ENCODE data around the gene WDR86.
A peak's percentile ranks its signal among the peaks of the same experiment; 100 is the strongest.

WDR86 gene, protein sequence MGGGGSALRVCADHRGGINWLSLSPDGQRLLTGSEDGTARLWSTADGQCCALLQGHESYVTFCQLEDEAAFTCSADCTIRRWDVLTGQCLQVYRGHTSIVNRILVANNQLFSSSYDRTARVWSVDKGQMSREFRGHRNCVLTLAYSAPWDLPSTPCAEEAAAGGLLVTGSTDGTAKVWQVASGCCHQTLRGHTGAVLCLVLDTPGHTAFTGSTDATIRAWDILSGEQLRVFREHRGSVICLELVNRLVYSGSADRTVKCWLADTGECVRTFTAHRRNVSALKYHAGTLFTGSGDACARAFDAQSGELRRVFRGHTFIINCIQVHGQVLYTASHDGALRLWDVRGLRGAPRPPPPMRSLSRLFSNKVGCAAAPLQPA

DNA sequence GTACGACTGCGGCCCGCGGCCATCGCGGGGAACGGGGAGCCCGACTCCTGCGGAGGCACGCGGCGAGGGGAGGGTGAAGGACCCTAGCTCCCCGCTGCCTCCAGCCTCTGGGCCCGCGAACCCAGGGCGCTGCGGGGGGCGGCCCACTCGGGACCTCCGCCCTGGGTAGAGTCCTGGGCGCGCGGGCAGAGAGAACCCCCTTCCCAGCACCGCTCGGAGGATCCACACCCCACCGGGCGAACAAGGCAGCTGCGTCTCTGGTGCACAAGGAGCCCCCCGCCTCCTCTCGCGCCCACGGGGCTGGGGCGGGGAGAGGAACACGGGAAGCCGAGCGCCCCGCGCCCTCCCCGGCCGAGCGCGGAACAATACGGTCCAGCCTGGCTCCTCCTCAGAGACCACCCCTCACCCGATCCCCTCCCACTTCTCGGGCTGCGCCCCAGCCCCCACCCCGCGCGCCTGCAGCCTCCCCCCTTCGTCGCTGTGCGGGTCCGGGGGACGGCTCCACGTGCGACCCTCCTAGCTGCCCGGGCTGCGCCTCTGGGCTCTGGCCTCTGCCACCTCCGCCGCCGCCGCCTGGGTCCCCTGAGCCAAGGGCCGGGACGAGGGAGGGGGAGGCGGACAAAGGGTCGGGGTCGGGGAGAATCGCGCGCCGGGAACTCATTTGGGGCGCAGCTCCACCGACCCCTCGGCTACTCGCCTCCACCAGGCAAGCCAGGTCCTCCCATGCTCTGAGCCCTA is at the start of gene WDR86:
TSS of gene WDR86 (minus strand) at position 372 of the 738 bp plus-strand sequence. CDS start 449 bp downstream, outside the sequence.
- DNase-seq (ENCODE audit: low spot score) = no peak

DNA sequence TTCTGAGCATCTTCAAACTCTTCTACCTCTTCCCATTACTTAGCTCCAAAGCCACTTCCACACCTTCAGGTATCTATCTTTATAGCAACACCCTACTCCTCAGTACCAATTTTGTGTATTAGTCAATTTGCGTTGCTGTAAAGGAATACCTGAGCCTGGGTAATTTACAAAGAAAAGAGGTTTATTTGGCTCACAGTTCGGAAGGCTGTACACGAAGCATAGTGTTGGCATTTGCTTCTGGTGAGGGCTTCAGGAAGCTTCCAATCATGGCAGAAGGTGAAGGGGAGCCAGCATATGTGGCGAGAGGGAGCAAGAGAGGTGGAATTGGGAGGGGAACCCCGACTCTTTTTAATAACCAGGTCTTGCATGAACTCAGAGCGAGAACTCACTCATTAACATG is 47.7 kb upstream of the WDR86 start:
- no peak for DNase-seq (ENCODE audit: low spot score)

- DNase-seq (ENCODE audit: low spot score) = no peak
These were observed 46.9 kb upstream of the WDR86 start for GRCh38 chr7:151456782-151457181.

DNA sequence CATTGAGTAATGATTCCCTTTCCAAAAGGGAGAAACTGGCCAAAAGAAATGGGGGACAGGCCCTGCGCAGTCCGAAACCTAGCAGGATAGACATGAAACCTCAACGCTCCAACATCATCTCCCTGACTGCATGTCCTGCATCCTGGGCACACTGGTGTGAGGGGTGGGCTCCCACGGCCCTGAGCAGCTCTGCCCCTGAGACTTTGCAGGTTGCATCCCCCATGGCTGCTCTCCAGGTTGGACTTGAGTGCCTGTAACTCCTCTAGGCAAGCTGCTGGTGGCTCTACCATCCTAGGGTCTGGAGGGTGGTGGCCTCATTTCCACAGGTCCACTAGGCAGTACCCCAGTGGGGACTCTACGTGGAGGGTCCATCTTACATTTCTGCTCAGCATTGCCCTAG is 46.4 kb upstream of the WDR86 start:
- DNase-seq (ENCODE audit: low spot score) = no peak

- DNase-seq (ENCODE audit: low spot score) = no peak
These were observed 45.9 kb upstream of the WDR86 start for GRCh38 chr7:151455690-151456089.

DNA sequence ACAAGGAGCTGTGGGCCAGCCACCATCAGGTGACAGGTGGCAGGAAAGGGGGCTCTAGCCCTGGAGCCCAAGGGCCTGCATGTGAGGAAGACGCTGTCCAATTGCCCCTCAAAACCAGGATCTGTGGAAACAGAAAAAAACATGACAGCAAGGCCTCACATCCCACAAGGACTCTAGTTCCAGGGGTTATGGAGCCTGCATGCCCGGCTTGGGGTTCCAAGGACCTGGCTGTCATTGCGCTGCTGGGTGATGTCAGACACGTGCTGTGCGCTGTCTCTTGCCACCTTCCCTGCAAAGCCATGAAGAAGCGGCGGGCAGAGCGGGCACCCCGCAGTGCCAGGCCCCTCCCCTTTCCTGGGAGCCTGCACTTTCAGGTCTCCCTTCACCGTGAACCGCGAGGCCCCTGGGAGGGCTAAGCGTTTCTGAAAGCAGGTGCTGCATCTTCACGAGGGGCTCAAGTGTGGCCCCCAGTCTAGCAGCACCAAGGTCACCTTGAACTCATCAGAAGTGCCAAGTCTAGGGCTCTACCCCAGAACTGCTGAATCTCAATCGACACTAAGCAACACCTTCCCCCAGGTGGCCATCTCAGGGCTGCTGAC is 45.2 kb upstream of the WDR86 start:
- no peak for DNase-seq (ENCODE audit: low spot score)

- no peak for DNase-seq (ENCODE audit: low spot score)
These were observed 44.5 kb upstream of the WDR86 start for GRCh38 chr7:151454305-151454704.

- no peak for DNase-seq (ENCODE audit: low spot score)
These were observed 43.5 kb upstream of the WDR86 start for GRCh38 chr7:151453326-151453791.

DNA sequence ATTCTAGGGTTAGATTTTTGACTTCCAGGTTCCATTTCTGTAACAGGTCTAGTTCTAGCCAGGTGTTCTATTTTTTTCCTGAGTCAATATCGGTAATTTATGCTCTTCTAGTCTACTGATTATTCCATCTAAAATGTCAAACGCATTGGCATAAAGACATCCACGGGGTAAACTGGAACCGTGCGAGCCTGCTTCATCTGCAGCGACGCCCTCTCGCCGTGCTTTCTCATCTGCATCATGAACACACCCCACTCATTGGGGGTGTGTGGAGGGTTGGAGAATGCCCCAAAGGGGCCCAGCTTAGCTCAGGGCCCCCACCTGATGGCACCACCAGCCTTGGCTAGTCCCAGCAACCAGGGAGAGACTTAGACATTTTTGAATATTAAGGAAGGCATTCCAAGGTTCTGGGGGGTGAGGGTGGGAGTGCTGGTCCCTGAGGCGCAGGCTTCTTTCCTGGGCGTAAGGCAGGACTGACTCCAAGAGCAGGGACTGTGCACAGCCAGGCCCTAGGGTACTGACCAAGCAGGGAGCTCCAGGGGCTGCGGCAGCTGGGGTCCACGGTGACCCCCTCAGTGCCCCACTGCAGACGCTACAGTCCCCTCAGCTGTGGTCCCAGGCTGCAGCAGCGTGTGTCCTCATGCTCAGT is 43.0 kb upstream of the WDR86 start:
- DNase-seq (ENCODE audit: low spot score) = no peak

DNA sequence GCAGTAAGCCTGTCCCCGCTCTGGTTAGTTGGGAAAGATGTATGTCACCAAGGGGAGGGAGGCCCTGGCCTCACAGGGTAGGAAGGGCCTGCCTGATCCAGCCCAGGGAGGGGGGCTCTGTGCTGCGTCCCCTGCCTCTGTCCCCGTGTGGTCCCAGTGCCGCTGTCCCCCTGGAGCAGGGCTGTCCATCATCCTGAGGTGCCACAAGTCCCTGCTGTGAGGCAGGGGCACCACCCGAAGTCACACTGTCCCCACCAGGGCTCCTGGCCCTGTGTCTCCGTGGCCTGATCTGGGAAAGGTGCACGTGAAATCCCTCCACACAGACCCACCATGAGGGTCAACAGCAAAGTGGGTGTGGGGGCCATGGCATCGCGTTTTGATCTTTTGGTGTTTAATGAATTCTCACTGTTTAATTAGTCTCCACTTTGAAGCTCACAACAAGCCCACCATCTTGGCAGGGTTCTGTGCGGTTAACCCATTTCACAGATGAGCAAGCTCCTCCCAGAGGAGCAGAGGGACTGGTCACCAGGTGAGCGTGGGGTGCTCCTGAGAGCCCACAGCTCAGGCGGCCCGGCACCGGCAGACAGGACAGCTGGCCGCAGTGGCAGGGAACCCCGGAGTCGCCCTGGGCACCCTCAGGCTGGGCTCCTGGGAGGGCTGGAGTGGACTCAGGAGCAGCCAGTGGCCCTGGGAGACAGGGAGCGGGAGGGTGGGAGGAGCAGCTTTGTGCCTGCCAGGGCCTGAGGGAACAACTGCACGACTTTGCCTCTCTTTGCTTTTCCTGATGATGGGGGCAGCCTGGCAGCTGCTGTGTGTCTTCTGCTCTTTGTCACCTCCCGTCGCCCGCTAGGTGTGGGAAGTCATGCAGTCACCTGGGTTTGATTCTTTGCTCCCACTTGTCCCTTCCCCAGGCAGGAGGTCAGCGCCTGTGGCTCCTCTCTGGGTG is 42.1 kb upstream of the WDR86 start:
- DNase-seq (ENCODE audit: low spot score) = no peak

DNA sequence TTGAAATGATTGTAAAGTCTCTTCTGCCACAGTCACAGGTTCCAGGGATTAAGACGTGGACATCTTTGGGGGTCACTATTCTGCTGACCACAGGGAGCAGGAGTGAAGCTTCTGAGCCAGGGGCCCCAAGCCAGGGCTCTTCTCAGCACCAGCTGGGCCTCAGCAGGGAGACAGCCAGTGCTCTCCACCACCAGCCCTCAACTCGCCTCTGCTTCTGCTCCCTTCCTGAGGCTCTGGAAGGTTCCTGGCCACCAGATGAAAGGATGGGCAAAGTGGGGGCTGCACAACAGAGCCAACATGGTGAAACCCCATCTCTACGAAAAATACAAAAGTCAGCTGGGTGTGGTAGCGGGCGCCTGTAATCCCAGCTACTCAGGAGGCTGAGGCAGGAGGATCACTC is 41.3 kb upstream of the WDR86 start:
- DNase-seq (ENCODE audit: low spot score) = no peak

DNA sequence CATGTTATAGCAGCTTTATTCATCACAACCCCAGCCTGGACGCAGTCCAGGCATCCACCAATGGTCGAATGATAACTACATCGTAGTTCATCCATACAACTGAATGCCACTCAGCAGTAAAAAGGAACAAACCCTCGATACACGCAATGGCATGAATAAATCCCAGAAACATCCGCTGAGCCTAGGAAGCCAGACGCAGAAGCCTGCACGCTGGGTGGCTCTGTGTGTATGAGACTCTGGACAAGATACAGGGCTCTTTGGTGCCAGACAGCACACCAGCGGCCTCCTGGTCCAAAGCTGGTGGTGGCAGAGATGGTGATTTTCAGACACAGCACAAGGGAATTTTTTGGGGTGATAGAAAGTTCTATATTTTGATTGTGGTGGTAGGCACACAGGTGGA is 40.2 kb upstream of the WDR86 start:
- no peak for DNase-seq (ENCODE audit: low spot score)

DNA sequence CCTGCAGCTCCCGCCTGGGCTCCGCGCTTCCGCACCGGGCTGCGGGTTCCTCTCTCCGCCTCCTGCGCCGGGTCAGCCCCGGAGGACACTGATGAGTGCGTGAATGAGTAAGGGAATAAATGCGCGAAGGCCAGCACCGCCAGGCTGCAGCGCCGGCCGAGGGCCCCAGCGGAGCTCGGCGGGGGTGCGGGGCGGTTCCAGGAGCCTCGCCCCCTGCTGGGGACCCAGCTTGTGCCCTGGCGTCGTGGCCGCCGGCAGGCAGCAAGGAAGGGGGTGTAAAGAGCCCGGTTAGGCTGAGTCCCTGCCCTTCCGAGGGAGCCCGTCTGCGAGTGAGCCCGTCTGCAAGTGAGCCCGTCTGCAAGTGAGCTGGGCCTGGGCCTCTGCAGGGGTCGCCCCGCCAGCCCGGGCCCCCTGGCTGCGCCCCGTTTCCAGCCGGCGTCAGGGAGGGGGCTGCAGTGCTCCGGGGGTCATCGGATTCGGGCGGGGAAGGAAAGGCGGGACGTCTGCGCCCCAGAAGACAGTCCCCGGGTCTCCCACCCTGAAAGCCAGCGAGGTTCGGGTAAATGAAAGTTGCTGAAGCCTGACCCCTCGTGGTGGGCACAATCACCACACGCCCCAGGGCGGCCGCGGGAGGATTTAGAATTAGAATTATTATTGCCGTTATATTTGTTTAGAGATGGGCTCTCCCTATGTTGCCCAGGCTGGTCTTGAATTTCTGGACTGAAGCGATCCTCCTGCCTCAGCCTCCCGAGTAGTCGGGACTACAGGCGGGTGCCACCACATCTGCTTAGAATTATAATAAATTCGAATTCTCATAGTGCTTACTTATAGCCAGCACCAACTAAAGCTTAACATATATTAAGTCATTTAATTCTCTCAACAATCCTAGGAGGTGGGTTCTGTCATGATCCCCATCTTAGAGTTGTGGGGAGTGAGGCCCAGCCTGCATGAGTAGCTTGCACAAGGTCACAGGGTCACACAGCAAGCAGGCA is 38.7 kb upstream of the WDR86 start:
- peak; percentile 90 for DNase-seq (ENCODE audit: low spot score)

- DNase-seq (ENCODE audit: low spot score) = no peak
These were observed 38.0 kb upstream of the WDR86 start for GRCh38 chr7:151447901-151448260.

- no peak for DNase-seq (ENCODE audit: low spot score)
These were observed 37.5 kb upstream of the WDR86 start for GRCh38 chr7:151447312-151447711.

- no peak for DNase-seq (ENCODE audit: low spot score)
These were observed 36.6 kb upstream of the WDR86 start for GRCh38 chr7:151446412-151446811.

DNA sequence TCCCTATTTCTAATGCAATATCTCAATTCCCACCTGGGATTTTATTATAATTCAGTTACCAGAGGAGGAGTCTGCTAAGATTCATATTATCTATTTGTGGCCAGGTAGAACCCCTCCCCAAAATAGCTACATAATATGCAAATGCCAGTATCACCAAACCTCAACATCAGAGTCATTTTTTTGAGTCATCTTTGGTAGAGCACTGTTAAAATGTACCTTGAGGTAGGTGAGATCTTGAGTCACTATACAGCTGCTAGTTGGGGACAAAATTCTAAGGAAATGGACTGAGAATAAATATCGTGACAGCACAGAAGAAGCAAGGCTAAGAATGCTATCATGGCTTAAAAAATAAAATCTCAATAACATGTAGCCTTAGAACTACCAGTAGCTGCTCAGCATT is 34.8 kb upstream of the WDR86 start:
- DNase-seq (ENCODE audit: low spot score) = no peak

- DNase-seq (ENCODE audit: low spot score) = no peak
These were observed 33.1 kb upstream of the WDR86 start for GRCh38 chr7:151442776-151443496.

DNA sequence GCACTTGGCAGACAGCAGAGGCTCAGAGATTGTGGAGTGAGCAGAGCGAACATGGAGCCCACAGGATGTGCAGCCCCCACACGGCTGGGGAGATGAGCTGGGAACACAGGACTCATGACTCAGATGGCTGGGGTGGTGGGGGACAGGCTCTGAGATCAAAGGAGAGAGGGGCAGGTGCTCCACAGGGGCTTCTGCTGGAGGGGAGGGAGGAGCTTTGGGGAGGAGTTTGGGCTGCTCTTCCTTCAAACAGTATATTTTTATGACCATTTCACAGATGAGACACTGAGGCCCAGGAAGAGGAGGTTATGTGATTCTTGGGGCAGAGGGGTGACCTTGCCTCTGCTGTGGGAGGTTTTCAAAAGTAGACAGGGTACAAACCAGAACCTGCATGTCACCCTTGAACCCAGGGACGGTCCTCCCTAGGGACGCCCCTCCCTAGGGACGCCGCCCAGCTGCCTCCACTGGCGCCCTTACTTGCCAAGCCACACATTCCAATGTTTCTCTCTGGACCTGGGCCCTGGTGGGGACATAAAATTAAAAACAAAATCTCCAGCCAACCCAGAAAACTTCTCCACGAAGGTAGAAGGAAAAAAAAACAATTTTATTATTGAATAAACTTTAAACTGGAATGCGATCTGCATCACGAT is 31.1 kb upstream of the WDR86 start:
- DNase-seq (ENCODE audit: low spot score) = no peak

Measured in hepatic stellate cell (primary cell).